GM04503 (cell line): Measurements from ENCODE around the gene MAVS.
"Not testable (repeated sequence)": the region's sequence is repeated elsewhere in the genome, so short reads cannot be mapped to it uniquely, and the experiment has no call there.

Experiments used
- DNase-seq: peaks from one replicate; pipeline ENCODE4 v3.0.0-alpha.2; 2012; ENCODE audit warnings: low read depth

The MAVS gene

DNA sequence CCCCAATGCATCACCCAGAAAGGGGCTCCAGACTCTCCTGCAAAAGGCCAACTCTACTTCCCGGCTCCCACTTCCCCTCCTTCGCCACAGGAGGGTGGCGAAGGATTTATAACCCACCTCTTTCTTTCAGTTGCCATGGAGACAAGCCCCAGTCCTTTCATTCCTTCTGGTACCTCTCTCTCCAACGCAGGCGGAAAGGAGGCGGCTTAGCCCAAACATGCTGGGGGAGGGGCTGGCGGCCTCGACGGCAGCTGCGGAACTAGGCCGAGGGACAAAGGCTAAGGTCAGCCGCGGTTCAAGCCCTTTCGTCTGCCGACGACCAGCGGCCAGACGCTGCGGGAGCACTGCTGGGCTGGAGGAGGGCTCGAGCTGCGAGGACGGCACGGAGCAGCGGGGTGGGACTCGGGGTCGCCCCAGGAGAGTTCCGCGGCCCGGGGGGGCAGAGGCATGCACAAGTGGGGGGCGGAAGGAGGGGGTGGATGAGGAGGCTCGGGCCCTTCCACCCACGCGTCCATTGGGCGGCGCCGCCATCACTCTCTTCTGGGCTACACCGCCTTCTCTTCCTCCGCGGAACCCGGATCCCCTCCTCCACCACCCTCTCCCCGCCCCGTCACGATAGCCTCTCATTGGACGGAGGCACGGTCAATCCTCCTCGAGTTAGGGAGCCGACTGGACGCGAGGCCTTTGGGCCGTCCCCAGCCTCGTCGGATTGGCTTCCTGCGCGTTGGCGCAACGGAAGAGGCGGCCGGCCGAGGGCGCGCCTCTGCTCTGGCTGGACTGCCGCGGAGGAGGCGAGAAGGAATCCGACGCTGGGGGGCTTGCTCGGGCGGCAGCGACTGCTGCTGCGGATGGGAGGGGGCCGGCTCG lies 42.2 kb downstream of the MAVS start, which contains the start of gene PANK2:
Gene PANK2, plus strand, starts transcription at position 766 of the 867 bp plus-strand sequence.
- DNase-seq: peak; percentile 98

DNA sequence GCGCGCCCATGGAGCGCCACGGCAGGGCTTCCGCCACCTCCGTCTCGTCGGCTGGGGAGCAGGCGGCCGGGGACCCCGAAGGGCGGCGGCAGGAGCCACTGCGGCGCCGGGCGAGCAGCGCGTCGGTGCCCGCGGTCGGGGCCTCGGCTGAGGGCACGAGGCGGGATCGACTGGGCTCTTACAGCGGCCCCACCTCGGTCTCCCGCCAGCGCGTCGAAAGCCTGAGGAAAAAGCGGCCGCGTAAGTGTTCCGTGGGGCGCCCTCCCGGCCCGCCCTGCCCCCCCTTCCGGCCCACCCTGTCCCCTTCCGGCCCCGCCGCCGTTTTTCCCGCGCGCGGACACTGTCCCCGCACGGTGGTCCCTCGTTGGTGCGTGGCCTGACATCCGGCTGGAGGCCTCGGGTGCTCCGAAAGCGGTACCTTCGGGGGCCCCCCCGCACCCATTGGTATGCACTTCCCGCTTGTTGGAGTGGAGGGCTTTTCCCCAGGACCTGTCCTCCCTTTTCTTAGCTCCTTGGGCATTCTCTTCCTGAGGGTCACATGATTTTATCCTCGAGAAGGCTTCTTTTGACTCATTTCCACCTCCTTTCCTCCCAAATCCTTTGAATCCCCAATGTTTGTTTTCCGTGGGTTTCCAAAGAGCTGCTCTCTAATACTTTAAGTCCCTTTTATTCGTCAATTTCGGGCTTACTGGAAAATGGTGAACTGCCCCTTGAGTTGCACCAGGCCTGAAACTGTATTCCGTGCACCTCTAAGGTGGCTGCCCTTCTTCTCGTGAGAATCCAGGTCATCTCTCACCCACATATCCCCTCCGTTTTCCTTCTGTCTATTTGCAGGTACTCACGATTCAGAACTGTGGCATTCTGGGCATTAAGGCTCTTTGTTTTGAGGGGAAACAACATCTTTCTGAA lies 43.1 kb downstream of the MAVS start:
- DNase-seq: no peak

DNA sequence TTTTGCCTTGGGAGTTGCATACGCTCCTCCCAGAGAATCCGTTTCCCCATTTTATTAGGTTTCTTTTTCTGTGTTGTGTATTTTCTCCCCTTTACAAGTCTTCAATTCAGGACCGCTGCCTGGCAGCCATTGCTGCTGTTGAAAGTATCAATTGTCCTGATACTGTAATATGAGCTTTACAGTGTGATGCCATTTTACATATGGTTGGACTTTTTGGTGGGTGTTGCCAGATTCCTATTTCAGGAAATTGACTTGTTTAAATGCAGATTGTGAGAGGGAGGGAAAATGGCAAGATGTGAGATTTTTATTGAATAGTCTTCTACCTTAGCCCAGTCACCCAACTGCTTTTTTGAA lies 43.7 kb downstream of the MAVS start:
- DNase-seq: no peak

DNA sequence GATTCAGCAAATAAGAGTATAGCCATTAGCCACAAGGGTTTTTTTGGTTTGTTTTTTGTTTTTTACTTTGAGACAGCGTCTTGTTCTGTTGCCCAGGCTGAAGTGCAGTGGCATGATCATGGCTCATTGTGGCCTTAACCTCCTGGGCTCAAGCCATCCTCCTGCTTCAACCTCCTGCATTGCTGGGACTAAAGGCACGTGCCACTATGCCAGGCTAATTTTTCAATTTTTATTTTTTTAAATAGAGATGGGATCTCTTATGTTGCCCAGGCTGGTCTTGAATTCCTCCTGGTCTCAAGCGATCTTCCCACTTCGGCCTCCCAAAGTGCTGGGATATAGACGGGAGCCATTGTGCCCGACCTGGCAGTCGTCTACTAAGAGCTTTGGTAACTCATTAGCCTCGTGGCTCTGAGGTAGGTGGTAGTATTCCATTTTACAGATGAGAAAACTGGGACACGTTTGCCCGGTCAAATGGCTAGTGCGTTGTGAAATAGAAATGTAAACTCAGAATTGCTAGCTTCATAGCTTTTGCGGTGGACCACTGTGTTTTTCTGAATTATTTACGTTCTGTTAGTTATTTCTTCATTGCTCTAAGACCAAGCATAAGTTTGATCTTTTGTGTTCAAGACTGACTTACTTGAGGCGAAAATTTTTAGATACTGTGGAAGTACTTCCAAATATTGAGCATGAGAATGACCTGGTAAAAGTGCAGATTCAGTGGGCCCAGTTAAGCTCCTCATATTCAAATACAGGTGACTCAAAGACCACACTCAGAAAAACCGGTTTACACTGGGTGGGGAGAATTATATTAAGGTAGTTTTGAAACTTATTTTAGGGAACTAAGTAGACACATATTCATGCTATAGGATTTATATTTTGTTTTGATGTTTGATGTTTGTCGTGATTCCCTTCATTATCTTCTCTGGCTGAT lies 44.6 kb downstream of the MAVS start:
- DNase-seq: no peak

DNA sequence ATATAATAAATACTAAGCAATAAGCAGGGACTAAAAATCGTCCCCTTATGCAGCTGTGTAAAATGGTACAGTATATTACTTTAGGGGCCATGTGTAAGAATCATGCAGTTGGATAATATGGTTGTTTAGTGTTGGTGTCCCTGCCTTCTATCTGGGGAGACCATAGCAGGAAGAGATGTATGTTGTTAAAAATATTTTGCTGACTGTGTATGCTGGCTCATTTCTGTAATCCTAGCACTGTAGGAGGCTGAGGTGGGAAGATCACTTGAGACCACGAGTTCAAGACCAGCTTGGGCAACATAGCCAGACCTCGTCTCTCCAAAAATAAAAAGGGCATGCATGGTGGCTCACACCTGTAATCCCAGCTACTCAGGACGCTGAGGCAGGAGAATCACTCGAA lies 48.2 kb downstream of the MAVS start:
- no peak for DNase-seq

DNA sequence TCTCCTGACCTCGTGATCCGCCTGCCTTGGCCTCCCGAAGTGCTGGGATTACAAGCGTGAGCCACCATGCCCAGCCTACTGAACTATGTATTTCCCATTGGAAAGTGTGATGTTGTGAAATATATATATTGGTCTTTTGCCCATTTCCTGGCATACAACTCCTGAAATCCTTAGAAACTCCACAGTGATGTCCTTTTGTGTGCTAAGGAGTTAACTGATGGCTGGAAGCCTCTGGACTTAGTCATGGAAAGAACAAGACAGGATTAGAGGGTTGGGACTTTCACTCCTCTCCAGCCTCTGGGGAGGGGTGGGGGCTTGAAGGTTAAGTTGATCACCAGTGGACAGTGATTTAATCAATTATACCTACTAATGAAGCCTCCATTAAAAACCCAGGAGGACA lies 49.7 kb downstream of the MAVS start:
- DNase-seq: no peak

DNA sequence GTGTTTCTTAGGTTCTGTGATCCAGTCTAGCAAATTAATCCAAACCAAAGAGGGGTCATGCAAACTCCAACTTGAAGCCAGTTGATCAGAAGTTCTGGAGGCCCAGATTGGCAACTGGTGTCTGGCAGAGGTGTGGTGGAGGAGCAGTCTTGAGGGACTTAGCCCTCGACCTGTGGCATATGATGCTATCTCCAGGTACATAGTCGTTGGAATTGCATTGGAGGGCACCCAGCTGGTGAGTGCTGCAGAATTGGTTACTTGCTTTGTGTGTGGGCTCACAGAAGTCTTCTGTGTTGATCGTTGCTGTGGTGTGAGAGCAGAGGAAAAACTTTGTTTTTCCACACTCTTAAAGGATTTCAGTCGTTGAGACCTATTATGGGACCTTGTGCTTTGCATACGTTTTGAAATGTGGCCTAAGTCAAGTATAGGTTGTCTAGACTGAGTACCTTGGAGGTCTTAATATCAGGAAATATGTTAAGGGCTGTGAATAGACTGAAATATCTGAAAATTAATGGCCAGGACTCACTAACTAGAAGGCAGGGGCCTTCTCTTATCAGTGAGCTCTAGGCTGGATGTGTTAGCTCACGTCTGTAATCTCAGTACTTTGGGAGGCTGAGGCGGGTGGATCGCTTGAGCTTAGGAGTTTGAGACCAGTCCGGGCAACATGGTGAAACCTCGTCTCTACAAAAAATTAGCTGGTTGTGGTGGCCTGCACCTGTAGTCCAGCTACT lies 50.4 kb downstream of the MAVS start:
- DNase-seq: no peak

DNA sequence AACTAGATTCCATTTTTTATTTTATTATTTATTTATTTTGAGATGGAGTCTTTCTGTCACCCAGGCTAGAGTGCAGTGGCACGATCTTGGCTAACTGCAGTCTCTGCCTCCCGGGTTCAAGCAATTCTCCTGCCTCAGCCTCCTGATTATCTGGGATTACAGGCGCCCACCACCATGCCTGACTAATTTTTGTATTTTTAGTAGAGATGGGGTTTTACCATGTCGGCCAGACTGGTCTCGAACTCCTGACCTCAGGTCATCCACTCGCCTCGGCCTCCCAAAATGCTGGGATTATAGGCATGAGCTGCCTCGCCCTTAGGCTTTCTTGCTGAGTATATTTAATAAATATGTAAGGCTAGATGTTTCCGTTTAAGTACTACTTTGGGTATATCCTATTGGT lies 51.5 kb downstream of the MAVS start:
- not testable (repeated sequence) for DNase-seq

DNA sequence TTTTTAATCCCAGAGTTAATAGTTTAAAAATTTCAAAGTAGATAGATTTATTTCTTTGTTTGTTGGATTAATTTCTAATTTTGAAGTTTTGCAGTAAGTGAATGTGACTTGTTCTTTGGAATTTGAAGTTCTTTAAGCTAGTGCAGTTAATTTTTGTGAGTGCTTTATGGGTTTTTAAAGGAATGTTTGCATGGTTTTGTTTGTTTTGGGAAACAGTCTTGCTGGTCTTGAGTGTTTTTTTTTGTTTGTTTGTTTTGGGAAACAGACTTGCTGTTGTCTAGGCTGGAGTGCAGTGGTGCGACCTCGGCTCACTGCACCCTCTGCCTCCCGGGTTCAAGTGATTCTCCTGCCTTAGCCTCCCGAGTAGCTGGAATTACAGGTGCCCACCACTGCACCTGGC lies 52.0 kb downstream of the MAVS start:
- no peak for DNase-seq

DNA sequence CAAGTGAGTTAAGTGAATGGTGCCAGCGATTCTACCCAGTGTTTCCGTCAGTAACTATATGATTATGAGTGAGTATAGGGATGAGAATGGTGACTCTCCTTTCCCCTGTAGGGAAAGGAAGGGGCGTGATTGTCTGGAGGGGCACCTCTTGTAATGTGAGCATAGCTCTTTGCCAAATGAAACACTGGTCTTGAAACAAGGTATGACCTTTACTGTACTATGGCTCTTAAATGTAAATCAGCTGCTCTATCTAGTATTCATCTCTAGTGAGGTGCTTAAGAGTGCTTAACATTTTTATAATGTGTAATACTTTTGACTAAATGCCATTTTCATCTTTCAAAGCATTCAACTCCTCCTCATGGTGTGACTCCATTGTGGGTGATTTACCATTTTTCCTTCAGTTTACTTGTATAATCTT lies 53.6 kb downstream of the MAVS start:
- DNase-seq: no peak

DNA sequence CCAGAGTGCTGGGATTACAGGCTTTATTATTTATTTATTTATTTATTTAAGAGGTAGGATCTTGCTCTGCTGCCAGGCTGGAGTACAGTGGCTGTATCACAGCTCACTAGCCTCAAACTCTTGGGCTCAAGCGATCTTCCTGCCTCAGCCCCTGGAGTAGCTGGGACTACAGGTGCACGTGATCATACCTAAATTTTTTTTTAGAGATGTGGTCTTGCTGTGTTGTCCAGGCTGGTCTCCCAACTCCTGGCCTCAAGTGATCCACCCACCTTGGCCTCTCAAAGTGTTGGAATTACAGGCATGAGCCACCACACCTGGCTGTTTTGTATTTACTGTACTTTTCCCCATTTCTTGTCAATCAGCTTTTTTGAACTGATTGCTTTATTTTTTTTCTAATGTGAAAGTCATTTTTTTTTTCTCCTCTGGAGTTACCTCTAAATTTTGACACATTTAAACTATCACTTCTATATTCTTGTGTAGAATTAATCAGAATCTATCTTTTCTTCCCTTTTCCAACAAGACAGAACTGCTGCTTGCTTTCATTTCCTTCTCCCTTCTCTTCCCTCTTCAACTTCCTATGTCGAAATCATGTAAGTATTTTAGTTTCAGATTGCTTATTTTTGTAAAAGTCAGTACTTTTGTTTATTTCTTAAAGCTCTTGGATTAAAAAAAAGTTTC lies 54.5 kb downstream of the MAVS start:
- DNase-seq: no peak

DNA sequence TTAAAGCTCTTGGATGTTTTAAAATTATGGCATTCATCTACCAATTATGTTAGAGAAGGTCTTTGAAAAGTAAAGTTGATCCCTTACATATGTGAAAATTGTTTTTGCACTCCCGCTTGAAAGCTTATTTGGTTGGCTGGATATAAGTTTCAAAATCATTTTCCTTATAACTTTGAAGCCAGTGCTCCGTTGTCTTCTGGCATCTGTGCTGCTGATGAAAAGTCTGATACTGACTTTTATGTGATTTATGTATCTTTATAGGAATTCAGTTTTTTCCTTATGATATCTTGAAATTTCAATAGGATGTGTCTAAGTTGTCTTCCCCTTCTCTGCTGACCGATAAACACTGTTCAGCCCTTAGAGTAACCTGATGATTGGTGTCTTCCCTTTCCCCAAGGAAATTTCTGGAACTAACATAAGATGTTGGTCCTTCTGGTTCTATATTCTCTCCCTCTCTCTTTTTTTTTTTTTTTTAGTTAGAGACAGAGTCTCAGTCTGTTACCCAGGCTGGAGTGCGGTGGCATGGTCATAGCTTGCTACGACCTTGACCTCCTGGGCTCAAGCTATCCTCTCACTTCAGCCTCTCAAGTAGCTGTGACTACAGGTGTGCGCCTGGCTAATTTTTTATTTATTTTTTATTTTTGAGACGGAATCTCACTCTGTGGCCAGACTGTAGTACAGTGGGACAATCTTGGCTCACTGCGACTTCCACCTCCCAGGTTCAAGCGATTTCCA lies 55.2 kb downstream of the MAVS start:
- DNase-seq: no peak

DNA sequence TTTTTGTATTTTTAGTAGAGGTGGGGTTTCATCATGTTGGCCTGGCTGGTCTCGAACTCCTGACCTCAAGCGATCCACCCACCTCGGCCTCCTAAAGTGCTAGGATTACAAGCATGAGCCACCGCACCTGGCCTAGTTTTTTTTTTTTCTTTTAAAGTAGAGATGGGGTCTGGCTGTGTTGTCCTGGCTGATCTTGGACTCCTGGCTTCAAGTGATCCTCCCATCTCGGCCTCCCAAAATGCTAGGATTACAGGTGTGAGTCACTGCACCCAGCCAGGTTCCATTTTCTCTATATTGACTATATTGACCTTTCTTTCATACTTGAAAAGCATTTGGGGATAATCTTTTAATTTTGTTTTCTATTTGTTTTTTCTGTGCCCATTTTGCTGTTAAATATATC lies 55.8 kb downstream of the MAVS start:
- no peak for DNase-seq

DNA sequence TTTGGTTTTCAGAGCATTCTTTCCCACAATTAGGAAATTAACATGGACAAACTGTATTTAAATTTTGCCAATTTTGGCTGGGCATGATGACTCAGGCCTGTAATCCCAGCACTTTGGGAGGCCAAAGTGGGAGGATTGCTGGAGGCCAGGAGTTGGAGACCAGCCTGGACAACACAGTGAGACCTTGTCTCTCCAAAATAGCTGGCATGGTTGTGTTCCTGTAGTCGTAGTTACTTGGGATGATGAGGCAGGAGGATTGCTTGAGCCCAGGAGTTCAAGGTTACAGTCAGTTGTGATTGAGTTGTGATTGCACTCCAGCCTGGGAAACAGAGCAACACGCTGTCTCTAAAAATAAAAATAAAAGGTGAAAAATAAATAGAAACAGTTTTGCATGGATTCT lies 57.6 kb downstream of the MAVS start:
- DNase-seq: no peak

DNA sequence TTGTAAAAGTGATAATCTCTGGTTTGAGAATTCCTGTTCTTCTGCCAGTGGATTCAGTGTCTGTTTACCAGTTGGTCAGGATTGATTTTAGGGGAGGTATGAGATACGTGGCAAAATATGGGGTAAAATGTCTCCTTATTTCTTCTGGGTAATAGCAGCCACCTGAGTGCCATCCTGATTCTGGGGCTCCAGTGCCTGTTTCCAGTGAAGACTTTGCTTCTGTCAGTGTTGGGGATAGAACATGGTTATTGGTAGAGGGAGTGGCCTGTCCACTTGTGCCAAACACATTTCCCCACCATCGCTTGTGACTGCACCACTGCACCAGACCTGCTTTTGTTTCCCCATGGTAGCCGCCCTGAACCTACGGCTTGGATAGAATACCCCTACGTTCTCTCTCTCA lies 58.2 kb downstream of the MAVS start:
- no peak for DNase-seq

DNA sequence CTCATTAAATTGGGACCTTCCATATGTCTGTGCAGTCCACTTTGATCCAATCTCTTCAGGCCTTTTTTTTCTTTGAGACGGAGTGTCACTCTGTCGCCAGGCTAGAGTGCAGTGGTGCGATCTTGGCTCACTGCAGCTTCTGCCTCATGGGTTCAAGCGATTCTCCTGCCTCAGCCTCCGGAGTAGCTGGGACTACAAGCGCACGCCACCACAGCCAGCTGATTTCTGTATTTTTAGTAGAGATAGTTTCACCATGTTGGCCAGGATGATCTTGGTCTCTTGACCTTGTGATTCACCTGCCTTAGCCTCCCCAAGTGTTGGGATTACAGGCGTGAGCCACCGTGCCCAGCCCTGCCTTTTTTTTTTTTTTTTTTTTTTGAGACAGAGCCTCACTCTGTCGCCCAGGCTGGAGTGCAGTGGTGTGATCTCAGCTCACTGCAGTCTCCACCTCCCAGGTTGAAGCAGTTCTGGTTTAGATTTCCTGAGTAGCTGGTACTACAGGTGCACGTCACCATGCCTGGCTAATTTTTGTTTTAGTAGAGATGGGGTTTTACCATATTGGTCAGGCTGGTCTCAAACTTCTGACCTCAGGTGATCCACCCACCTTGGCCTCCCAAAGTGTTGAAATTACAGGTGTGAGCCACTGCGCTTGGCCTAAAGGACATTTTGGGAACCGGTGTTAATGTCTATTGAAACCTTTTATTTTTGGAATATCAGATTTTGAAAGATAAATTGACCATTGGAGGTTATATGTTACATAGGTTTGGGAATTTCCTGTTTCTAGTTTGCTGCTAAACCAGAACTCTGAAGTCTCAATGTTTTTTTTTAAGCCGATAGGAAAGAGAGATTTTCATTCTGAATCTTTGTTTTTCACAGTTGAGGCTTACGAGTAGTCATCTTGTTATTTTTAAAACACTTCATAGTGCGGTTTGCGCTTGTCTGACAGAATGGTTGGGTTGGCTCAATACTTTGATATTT lies 60.4 kb downstream of the MAVS start:
- DNase-seq: not testable (repeated sequence)

DNA sequence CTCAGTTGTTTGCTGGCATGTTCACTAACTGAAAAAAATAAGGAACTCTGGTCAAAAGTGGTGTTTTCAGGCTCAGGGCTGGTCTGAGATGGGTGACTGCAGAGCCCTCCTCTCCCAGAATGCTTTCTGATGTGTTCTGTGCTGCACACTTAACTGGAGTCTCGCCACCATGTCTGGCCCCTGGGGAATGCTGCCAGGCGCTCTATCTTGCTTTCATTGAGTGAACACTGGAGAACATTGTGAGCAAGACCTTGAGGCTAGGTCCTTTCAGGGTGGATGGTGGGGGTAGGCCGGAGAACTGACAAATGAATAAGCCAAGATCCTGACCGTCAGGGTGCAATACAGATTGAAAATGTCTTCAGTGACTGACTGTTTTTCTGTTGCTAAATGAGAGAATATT lies 62.0 kb downstream of the MAVS start:
- no peak for DNase-seq

DNA sequence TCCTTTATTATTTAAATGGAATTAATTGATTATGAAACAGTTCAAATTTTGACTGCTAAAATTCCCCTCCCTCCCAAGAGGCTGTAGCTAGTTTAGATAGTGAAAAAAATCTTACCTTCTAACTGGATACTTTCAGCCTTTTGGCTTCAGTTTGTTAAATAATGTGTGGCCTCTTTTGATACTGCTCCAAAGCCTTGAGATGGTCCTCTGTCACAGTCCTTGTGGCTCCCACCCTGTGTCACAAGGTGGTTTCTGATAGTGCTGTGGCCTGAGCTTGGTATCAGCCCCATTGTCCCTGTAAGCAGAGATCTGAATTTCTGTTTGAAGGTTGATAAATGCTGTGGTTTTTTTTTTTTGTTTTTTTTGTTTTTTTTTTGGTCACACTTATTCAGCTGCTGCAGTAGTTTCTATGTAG lies 63.3 kb downstream of the MAVS start:
- DNase-seq: no peak

DNA sequence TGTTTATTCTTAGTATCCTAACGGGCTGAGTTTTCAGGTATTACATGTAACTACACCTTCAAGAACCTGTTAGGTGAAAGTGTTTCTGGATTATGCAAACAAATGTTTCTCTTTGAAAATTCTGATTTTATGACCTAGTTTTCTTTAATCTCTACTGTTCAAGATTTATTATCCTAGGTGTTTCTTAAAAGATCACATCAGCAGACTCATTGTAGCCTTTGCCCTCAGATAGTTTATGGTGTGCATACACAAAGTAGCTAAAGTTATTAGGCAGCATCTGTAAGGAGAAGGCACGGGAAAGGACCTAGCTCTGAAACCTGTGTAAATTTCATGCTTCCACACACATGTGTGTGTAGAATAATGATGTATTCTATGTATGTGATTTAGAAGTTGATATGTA lies 64.2 kb downstream of the MAVS start:
- no peak for DNase-seq
